ENCODE results near the gene SLC44A1.

GRCh38 chr9:105252405-105252756 is 7.9 kb downstream of the SLC44A1 start:
- TF ChIP-seq, protein P1, sequence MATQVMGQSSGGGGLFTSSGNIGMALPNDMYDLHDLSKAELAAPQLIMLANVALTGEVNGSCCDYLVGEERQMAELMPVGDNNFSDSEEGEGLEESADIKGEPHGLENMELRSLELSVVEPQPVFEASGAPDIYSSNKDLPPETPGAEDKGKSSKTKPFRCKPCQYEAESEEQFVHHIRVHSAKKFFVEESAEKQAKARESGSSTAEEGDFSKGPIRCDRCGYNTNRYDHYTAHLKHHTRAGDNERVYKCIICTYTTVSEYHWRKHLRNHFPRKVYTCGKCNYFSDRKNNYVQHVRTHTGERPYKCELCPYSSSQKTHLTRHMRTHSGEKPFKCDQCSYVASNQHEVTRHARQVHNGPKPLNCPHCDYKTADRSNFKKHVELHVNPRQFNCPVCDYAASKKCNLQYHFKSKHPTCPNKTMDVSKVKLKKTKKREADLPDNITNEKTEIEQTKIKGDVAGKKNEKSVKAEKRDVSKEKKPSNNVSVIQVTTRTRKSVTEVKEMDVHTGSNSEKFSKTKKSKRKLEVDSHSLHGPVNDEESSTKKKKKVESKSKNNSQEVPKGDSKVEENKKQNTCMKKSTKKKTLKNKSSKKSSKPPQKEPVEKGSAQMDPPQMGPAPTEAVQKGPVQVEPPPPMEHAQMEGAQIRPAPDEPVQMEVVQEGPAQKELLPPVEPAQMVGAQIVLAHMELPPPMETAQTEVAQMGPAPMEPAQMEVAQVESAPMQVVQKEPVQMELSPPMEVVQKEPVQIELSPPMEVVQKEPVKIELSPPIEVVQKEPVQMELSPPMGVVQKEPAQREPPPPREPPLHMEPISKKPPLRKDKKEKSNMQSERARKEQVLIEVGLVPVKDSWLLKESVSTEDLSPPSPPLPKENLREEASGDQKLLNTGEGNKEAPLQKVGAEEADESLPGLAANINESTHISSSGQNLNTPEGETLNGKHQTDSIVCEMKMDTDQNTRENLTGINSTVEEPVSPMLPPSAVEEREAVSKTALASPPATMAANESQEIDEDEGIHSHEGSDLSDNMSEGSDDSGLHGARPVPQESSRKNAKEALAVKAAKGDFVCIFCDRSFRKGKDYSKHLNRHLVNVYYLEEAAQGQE (IDR thresholded peaks at IDR 0.05) = no peak
- no peak for TF ChIP-seq HDAC2 (IDR thresholded peaks at IDR 0.05)
- TF ChIP-seq, protein P2, sequence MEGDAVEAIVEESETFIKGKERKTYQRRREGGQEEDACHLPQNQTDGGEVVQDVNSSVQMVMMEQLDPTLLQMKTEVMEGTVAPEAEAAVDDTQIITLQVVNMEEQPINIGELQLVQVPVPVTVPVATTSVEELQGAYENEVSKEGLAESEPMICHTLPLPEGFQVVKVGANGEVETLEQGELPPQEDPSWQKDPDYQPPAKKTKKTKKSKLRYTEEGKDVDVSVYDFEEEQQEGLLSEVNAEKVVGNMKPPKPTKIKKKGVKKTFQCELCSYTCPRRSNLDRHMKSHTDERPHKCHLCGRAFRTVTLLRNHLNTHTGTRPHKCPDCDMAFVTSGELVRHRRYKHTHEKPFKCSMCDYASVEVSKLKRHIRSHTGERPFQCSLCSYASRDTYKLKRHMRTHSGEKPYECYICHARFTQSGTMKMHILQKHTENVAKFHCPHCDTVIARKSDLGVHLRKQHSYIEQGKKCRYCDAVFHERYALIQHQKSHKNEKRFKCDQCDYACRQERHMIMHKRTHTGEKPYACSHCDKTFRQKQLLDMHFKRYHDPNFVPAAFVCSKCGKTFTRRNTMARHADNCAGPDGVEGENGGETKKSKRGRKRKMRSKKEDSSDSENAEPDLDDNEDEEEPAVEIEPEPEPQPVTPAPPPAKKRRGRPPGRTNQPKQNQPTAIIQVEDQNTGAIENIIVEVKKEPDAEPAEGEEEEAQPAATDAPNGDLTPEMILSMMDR (IDR thresholded peaks at IDR 0.05) = no peak
- no peak for TF ChIP-seq SMC3 (IDR thresholded peaks at IDR 0.05)
